Measurements from ENCODE around the gene LNPK. TPM values are rescaled to one million over a fixed set of nuclear protein-coding genes. Genes with fewer than 3 reads are reported as not detected.

Gene LNPK
- total RNA-seq, 1 donor from 2014 or later: 12.5 TPM

DNA sequence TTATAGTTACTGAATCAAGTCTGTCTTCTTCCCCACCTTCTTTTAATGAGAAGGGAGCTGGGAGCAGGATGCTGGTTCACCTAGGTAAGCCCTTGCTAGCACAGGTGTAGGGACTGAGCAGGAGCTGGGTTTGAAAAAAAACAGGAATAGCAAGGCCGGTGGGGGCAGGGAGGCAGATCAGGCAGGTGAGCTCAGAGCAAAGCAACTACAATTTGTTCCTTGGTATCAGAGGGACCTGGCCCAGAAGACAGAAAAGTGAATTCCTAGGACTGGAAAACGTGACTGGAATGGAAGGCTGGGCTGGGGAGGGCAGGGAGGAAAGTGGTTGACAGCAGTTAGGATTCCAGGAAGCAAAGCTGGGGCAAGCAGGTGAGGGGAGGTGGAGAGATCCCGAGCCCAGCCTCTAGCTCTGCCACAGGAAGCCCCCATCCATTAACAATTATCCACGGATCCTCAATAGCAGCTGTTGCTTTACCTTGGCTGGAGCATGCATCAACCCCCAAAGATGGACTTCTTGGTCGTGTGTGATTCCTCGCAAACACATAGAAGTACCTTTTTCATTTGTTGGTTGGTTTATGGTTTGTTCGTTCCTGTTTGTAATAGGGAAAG lies 118.4 kb downstream of the LNPK start:
- Mint-ChIP-seq H3K27me3 (ENCODE audit: unreplicated experiment) (no peaks in the 10 kb centered on the region), H3K9me3 (ENCODE audit: unreplicated experiment) (no peaks in the 10 kb centered on the region), H3K4me3 (ENCODE audit: unreplicated experiment) (no peak overlapping the region), H3K4me1 (ENCODE audit: unreplicated experiment) (peaks cover 3% of the 10 kb centered on the region), H3K36me3 (ENCODE audit: low read depth, unreplicated experiment) (no peaks in the 10 kb centered on the region), H3K27ac (ENCODE audit: unreplicated experiment) (no peak overlapping the region)
- TF ChIP-seq, protein P1, sequence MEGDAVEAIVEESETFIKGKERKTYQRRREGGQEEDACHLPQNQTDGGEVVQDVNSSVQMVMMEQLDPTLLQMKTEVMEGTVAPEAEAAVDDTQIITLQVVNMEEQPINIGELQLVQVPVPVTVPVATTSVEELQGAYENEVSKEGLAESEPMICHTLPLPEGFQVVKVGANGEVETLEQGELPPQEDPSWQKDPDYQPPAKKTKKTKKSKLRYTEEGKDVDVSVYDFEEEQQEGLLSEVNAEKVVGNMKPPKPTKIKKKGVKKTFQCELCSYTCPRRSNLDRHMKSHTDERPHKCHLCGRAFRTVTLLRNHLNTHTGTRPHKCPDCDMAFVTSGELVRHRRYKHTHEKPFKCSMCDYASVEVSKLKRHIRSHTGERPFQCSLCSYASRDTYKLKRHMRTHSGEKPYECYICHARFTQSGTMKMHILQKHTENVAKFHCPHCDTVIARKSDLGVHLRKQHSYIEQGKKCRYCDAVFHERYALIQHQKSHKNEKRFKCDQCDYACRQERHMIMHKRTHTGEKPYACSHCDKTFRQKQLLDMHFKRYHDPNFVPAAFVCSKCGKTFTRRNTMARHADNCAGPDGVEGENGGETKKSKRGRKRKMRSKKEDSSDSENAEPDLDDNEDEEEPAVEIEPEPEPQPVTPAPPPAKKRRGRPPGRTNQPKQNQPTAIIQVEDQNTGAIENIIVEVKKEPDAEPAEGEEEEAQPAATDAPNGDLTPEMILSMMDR (IDR thresholded peaks at IDR 0.05; ENCODE audit: unreplicated experiment): no peak
- no peak for DNase-seq (ENCODE audit: low spot score)

DNA sequence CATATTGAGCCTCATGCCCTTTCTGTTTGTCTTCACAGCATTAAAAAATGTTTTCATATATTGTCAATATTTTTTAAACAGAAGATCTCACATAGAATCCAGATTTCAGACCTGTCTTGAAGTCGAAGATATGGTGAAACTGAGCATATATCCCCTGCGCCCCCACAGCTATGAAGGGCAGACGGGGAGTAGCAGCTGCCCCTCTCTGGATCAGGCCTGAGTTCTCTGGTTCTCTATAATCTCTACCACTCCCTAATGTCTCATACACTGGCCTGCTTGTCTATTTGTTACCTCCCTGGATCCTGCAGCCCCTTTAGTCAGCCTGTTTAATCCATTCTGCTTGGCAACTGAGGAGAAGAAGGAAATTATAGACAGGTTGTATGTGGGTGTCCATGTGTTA lies 122.4 kb downstream of the LNPK start:
- H3K4me3 Mint-ChIP-seq (ENCODE audit: unreplicated experiment): no peak overlapping the region
- H3K36me3 Mint-ChIP-seq (ENCODE audit: low read depth, unreplicated experiment): no peaks in the 10 kb centered on the region
- TF ChIP-seq, protein P1 (IDR thresholded peaks at IDR 0.05; ENCODE audit: unreplicated experiment): no peak
- H3K9me3 Mint-ChIP-seq (ENCODE audit: unreplicated experiment): no peaks in the 10 kb centered on the region
- no peak for DNase-seq (ENCODE audit: low spot score)
- no peak overlapping the region for H3K27ac Mint-ChIP-seq (ENCODE audit: unreplicated experiment)
- H3K27me3 Mint-ChIP-seq (ENCODE audit: unreplicated experiment): peaks cover 2% of the 10 kb centered on the region
- peaks cover 8% of the 10 kb centered on the region for H3K4me1 Mint-ChIP-seq (ENCODE audit: unreplicated experiment)

DNA sequence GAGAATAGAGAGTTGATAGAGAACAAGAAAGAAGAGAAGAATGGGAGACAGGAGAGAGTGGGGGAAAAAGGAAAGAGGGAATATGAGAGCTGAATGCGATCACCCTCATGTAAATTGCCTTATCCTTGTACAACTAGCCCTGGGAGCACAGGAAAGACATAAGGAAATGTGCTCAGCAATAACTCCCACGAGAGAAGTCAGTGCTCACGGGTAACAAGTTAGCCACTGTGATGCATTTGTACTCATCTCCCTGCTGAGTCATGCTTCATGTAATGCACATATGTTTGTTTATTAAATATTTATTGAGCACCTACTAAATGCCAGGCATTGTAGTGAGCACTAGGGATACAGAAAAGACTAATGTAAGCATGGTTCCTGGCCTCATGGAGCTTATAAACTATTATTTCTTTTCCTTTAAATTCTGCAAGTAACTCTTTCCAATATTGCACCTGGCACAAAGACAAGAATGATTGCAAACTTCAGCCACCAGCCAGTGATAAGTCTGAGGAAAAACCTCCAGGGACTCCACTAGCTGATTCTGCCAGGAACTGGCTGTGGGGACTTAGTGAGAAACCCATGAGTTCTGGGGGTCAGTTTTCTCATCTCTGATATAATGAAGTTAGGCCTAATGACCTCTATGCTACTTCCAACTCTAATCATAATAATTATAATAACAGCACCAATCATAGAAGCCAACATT lies 124.1 kb downstream of the LNPK start:
- Mint-ChIP-seq H3K27ac (ENCODE audit: unreplicated experiment) (no peak overlapping the region), H3K9me3 (ENCODE audit: unreplicated experiment) (no peaks in the 10 kb centered on the region), H3K36me3 (ENCODE audit: low read depth, unreplicated experiment) (no peaks in the 10 kb centered on the region), H3K27me3 (ENCODE audit: unreplicated experiment) (peaks cover 2% of the 10 kb centered on the region), H3K4me3 (ENCODE audit: unreplicated experiment) (no peak overlapping the region), H3K4me1 (ENCODE audit: unreplicated experiment) (peaks cover 5% of the 10 kb centered on the region)
- TF ChIP-seq, protein P1 (IDR thresholded peaks at IDR 0.05; ENCODE audit: unreplicated experiment): no peak
- DNase-seq (ENCODE audit: low spot score): no peak

DNA sequence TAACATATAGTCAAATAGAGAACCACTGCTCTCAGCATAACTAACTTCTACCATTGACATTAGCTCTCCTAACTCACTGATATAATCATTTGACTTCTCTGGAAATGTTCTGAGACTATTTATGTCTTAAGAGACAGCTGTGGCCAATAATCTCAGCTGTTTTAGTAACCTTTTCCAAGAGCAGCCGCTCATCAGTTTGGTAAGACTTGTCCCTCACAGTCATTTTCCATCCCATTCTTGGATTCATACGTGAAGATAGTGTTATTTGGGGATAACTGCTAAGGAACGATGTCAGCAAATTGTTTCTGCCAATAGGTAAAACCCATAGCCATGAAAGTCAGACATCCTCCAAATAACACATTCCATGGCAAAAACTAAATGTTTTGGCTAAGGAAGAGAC lies 127.8 kb downstream of the LNPK start:
- H3K36me3 Mint-ChIP-seq (ENCODE audit: low read depth, unreplicated experiment): no peaks in the 10 kb centered on the region
- H3K27me3 Mint-ChIP-seq (ENCODE audit: unreplicated experiment): peaks cover 2% of the 10 kb centered on the region
- H3K4me3 Mint-ChIP-seq (ENCODE audit: unreplicated experiment): no peak overlapping the region
- no peak for DNase-seq (ENCODE audit: low spot score)
- peaks cover 5% of the 10 kb centered on the region for H3K4me1 Mint-ChIP-seq (ENCODE audit: unreplicated experiment)
- TF ChIP-seq, protein P1 (IDR thresholded peaks at IDR 0.05; ENCODE audit: unreplicated experiment): no peak
- H3K27ac Mint-ChIP-seq (ENCODE audit: unreplicated experiment): no peak overlapping the region
- H3K9me3 Mint-ChIP-seq (ENCODE audit: unreplicated experiment): no peaks in the 10 kb centered on the region

Other genes with a start within 250 kb of the LNPK start
- not detected for gene EVX2, start 81.7 kb upstream of the LNPK start, total RNA-seq (ENCODE audit: unreplicated experiment)
- not detected for gene HOXD13, start 90.5 kb upstream of the LNPK start, total RNA-seq (ENCODE audit: unreplicated experiment)
- not detected for gene HOXD12, start 97.5 kb upstream of the LNPK start, total RNA-seq (ENCODE audit: unreplicated experiment)
- gene HOXD11, start 105.0 kb upstream of the LNPK start, total RNA-seq (ENCODE audit: unreplicated experiment): not detected
- gene HOXD10, start 114.5 kb upstream of the LNPK start, total RNA-seq (ENCODE audit: unreplicated experiment): not detected
- gene HOXD9, start 120.5 kb upstream of the LNPK start, total RNA-seq (ENCODE audit: unreplicated experiment): 0.56 TPM
- gene HOXD8, start 127.4 kb upstream of the LNPK start, total RNA-seq (ENCODE audit: unreplicated experiment): 9.3 TPM
- 3.5 TPM for gene HOXD4, start 149.3 kb upstream of the LNPK start, total RNA-seq (ENCODE audit: unreplicated experiment)
- gene HOXD3, start 155.0 kb upstream of the LNPK start, total RNA-seq (ENCODE audit: unreplicated experiment): 4.1 TPM
- gene HOXD1, start 186.4 kb upstream of the LNPK start, total RNA-seq (ENCODE audit: unreplicated experiment): 3.8 TPM

All from endothelial cell (in vitro differentiated cells).